HG03442 (cell line): ENCODE results near the gene ACTR3C.

Source experiments
- ATAC-seq: cut with Tn5 transposase; IDR thresholded peaks from one replicate; pipeline ENCODE4 v1.9.1; 2021; ENCODE audit warnings: mild to moderate bottlenecking, moderate library complexity; ENCODE audit not compliant: unreplicated experiment

ACTR3C gene

GRCh38 chr7:150337179-150337578 is 13.8 kb upstream of the ACTR3C start:
- no peak for ATAC-seq

- no peak for ATAC-seq
Measured at GRCh38 chr7:150336746-150337145, 13.4 kb upstream of the ACTR3C start.

GRCh38 chr7:150335774-150336112 is 12.4 kb upstream of the ACTR3C start:
- ATAC-seq: no peak

- no peak for ATAC-seq
Measured at GRCh38 chr7:150335108-150335773, 11.9 kb upstream of the ACTR3C start.

GRCh38 chr7:150334108-150334507 is 10.8 kb upstream of the ACTR3C start:
- no peak for ATAC-seq

- no peak for ATAC-seq
Measured at GRCh38 chr7:150333659-150334058, 10.3 kb upstream of the ACTR3C start.

- no peak for ATAC-seq
Measured at GRCh38 chr7:150332852-150333635, 9.7 kb upstream of the ACTR3C start.

GRCh38 chr7:150330211-150330885 is 7.0 kb upstream of the ACTR3C start:
- no peak for ATAC-seq

GRCh38 chr7:150329331-150330120 is 6.2 kb upstream of the ACTR3C start:
- no peak for ATAC-seq

- ATAC-seq: no peak
Measured at GRCh38 chr7:150327308-150327707, 4.0 kb upstream of the ACTR3C start.

GRCh38 chr7:150326657-150327268 is 3.4 kb upstream of the ACTR3C start:
- ATAC-seq: no peak

- no peak for ATAC-seq
Measured at GRCh38 chr7:150325901-150326300, 2.6 kb upstream of the ACTR3C start.

GRCh38 chr7:150325110-150325611 is 1.8 kb upstream of the ACTR3C start:
- no peak for ATAC-seq

GRCh38 chr7:150324373-150324961 is 1.1 kb upstream of the ACTR3C start:
- no peak for ATAC-seq

- peak; percentile 8 for ATAC-seq
Measured at GRCh38 chr7:150323682-150324372, 482 bp upstream of the ACTR3C start.

GRCh38 chr7:150322114-150322832 is 1.1 kb downstream of the ACTR3C start:
- ATAC-seq: no peak

GRCh38 chr7:150321788-150322113 is 1.6 kb downstream of the ACTR3C start:
- ATAC-seq: no peak

- ATAC-seq: no peak
Measured at GRCh38 chr7:150317748-150318444, 5.4 kb downstream of the ACTR3C start.
